GM10248 (cell line): Measurements from ENCODE around the gene GPR37.

Experiments used
- CTCF ChIA-PET: fragments of 300-600 bp; sonication (Branson Sonifier 250); formaldehyde crosslinking; extraction: SDS; loops from one replicate; lab custom pipeline; 2021; ENCODE audit warnings: antibody characterized with exemption; lab: Yijun Ruan, JAX
- POLR2A ChIA-PET: fragments of 350-650 bp; sonication (Branson Sonifier 250); formaldehyde crosslinking; extraction: SDS; loops from one replicate; lab custom pipeline; 2020; ENCODE audit warnings: antibody characterized with exemption; lab: Yijun Ruan, JAX
- DNase-seq: peaks from one replicate; pipeline ENCODE4 v3.0.0; 2012; ENCODE audit errors: extremely low spot score
- CTCF ChIP-seq: IDR thresholded peaks from 2 replicates; pipeline ENCODE4 v1.5.1; 2012; ENCODE audit warnings: mild to moderate bottlenecking, low read depth; ENCODE audit errors: extremely low read depth, missing control alignments, control extremely low read depth

Gene GPR37

GRCh38 chr7:124808206-124808605, 42.6 kb upstream of the GPR37 start:
- no peak for DNase-seq
- CTCF ChIA-PET = no interaction called here
- POLR2A ChIA-PET = no interaction called here
- TF ChIP-seq CTCF = no peak

GRCh38 chr7:124801330-124801895, 35.8 kb upstream of the GPR37 start:
- POLR2A ChIA-PET = no interaction called here
- TF ChIP-seq CTCF = no peak
- CTCF ChIA-PET = no interaction called here
- no peak for DNase-seq

- CTCF ChIA-PET = no interaction called here
- no peak for TF ChIP-seq CTCF
- DNase-seq = no peak
- POLR2A ChIA-PET = no interaction called here
These were observed 34.8 kb upstream of the GPR37 start for GRCh38 chr7:124800386-124800785.

- ChIA-PET CTCF (no interaction called here), POLR2A (no interaction called here)
- no peak for DNase-seq
- TF ChIP-seq CTCF = no peak
These were observed 33.9 kb upstream of the GPR37 start for GRCh38 chr7:124799448-124799847.

GRCh38 chr7:124796771-124797170, 31.2 kb upstream of the GPR37 start:
- ChIA-PET CTCF (interaction anchor here (1.3 to 1.9 kb wide), 2 partner anchors 11 to 15 kb away, joined by 3 to 4 read pairs; no protein-coding TSS in a partner anchor), POLR2A (no interaction called here)
- no peak for DNase-seq
- TF ChIP-seq CTCF = no peak

- CTCF ChIA-PET = interaction anchor here (1.0 kb wide), 1 partner anchor 14 kb away, joined by 3 read pairs; no protein-coding TSS in a partner anchor
- POLR2A ChIA-PET = no interaction called here
- no peak for TF ChIP-seq CTCF
- DNase-seq = no peak
These were observed 27.1 kb upstream of the GPR37 start for GRCh38 chr7:124792696-124793095.
